Activated CD4-positive, alpha-beta memory T cell treated with anti-CD3 and anti-CD28 coated beads, Interleukin-2, amount 10 ng/mL, durations not matched to agents 7 days and 5 days (primary cell): ENCODE data around the gene TOR2A. TPM values are rescaled to one million over a fixed set of nuclear protein-coding genes. Genes with fewer than 3 reads are reported as not detected.
A peak's percentile ranks its signal among the peaks of the same experiment; 100 is the strongest.
"Not testable (repeated sequence)": the region's sequence is repeated elsewhere in the genome, so short reads cannot be mapped to it uniquely, and the experiment has no call there.

Source experiments
- CTCF ChIA-PET: fragments of 350-600 bp; sonication (Branson Sonifier 250); formaldehyde crosslinking; loops from one replicate; lab custom pipeline; 2021; ENCODE audit warnings: antibody characterized with exemption, inconsistent platforms; lab: Charles Lee
- POLR2A ChIA-PET: fragments of 350-600 bp; sonication (Branson Sonifier 250); formaldehyde crosslinking; loops from one replicate; lab custom pipeline; 2021; ENCODE audit warnings: antibody characterized with exemption; lab: Charles Lee
- DNase-seq: peaks from one replicate; pipeline ENCODE4 v3.0.0-alpha.2; 2020
- H3K27ac Mint-ChIP-seq: one replicate; pipeline ENCODE4 v1.8.0; 2021; ENCODE audit warnings: mild to moderate bottlenecking, mixed read lengths
- H3K27me3 Mint-ChIP-seq: one replicate; pipeline ENCODE4 v1.8.0; 2021; ENCODE audit warnings: mixed read lengths
- H3K36me3 Mint-ChIP-seq: one replicate; pipeline ENCODE4 v1.8.0; 2021; ENCODE audit warnings: low read depth, mixed read lengths
- H3K4me1 Mint-ChIP-seq: one replicate; pipeline ENCODE4 v1.8.0; 2021; ENCODE audit warnings: mixed read lengths
- H3K4me3 Mint-ChIP-seq: one replicate; pipeline ENCODE4 v1.8.0; 2021; ENCODE audit warnings: mild to moderate bottlenecking, mixed read lengths
- H3K9me3 Mint-ChIP-seq: one replicate; pipeline ENCODE4 v1.8.0; 2021; ENCODE audit warnings: mixed read lengths
- total RNA-seq, 2 experiments: library from RNA; stranded (reverse); gene quantifications; one replicate each; pipeline ENCODE4 v1.2.3, GENCODE V29; 2021

Gene TOR2A
- total RNA-seq, 2 experiments from 2014 or later = 20.6 to 23.3 TPM

- Mint-ChIP-seq H3K36me3 (peaks cover 95% of the 10 kb centered on the region), H3K4me1 (peaks cover 86% of the 10 kb centered on the region), H3K27ac (peak overlapping the region; percentile 84), H3K27me3 (no peaks in the 10 kb centered on the region), H3K9me3 (no peaks in the 10 kb centered on the region), H3K4me3 (peak overlapping the region; percentile 64)
- peak; percentile 33 for DNase-seq
- POLR2A ChIA-PET = interaction anchor here (0.8 to 3.6 kb wide), 7 partner anchors 9 to 136 kb away, joined by 3 to 38 read pairs (median 6); partner anchors contain the start of genes CDK9, SH2D3C and TOR2A
- CTCF ChIA-PET = interaction anchor here (1.0 to 7.8 kb wide), 6 partner anchors 9 to 103 kb away, joined by 3 to 90 read pairs (median 4); partner anchors contain the start of genes CDK9, SH2D3C and TOR2A
Measured at GRCh38 chr9:127767410-127767809, 32.3 kb upstream of the TOR2A start.

- ChIA-PET CTCF (interaction anchor here (0.8 to 7.8 kb wide), 6 partner anchors 9 to 155 kb away, joined by 3 to 90 read pairs (median 3); partner anchors contain the start of genes CDK9 and TOR2A), POLR2A (interaction anchor here (1.1 to 3.6 kb wide), 4 partner anchors 9 to 22 kb away, joined by 3 to 38 read pairs (median 6); partner anchors contain the start of gene CDK9)
- H3K36me3 Mint-ChIP-seq = peaks cover 89% of the 10 kb centered on the region
- H3K27me3 Mint-ChIP-seq = no peaks in the 10 kb centered on the region
- no peaks in the 10 kb centered on the region for H3K9me3 Mint-ChIP-seq
- no peak overlapping the region for H3K27ac Mint-ChIP-seq
- no peak overlapping the region for H3K4me3 Mint-ChIP-seq
- peaks cover 71% of the 10 kb centered on the region for H3K4me1 Mint-ChIP-seq
- no peak for DNase-seq
Measured at GRCh38 chr9:127765418-127765817, 30.3 kb upstream of the TOR2A start.

GRCh38 chr9:127763918-127764384 lies 28.9 kb upstream of the TOR2A start:
- Mint-ChIP-seq H3K27me3 (no peaks in the 10 kb centered on the region), H3K4me1 (peaks cover 58% of the 10 kb centered on the region), H3K9me3 (no peaks in the 10 kb centered on the region), H3K27ac (peak overlapping the region; percentile 28), H3K4me3 (no peak overlapping the region), H3K36me3 (peaks cover 84% of the 10 kb centered on the region)
- CTCF ChIA-PET = interaction anchor here (0.6 to 2.3 kb wide), 7 partner anchors 12 to 146 kb away, joined by 3 to 11 read pairs (median 4); partner anchors contain the start of genes CDK9 and SH2D3C
- no peak for DNase-seq
- POLR2A ChIA-PET = interaction anchor here (0.9 to 1.7 kb wide), 3 partner anchors 12 to 21 kb away, joined by 3 to 6 read pairs (median 4); no protein-coding TSS in a partner anchor

- no peaks in the 10 kb centered on the region for H3K9me3 Mint-ChIP-seq
- no peaks in the 10 kb centered on the region for H3K27me3 Mint-ChIP-seq
- POLR2A ChIA-PET = interaction anchor here (2.0 kb wide), 1 partner anchor 9 kb away, joined by 7 read pairs; no protein-coding TSS in a partner anchor
- CTCF ChIA-PET = interaction anchor here (1.1 to 1.5 kb wide), 2 partner anchors 27 to 28 kb away, joined by 3 to 5 read pairs; partner anchors contain the start of gene TOR2A
- no peak overlapping the region for H3K4me3 Mint-ChIP-seq
- no peak overlapping the region for H3K27ac Mint-ChIP-seq
- peaks cover 40% of the 10 kb centered on the region for H3K4me1 Mint-ChIP-seq
- no peak for DNase-seq
- H3K36me3 Mint-ChIP-seq = peaks cover 76% of the 10 kb centered on the region
Measured at GRCh38 chr9:127762111-127762676, 27.1 kb upstream of the TOR2A start.

- no peaks in the 10 kb centered on the region for H3K27me3 Mint-ChIP-seq
- DNase-seq = no peak
- ChIA-PET CTCF (interaction anchor here (0.9 to 1.5 kb wide), 3 partner anchors 10 to 160 kb away, joined by 3 to 5 read pairs (median 3); partner anchors contain the start of gene TOR2A), POLR2A (interaction anchor here (2.0 kb wide), 1 partner anchor 9 kb away, joined by 7 read pairs; no protein-coding TSS in a partner anchor)
- no peaks in the 10 kb centered on the region for H3K9me3 Mint-ChIP-seq
- peaks cover 35% of the 10 kb centered on the region for H3K4me1 Mint-ChIP-seq
- H3K4me3 Mint-ChIP-seq = no peak overlapping the region
- peaks cover 72% of the 10 kb centered on the region for H3K36me3 Mint-ChIP-seq
- no peak overlapping the region for H3K27ac Mint-ChIP-seq
Measured at GRCh38 chr9:127761491-127761956, 26.4 kb upstream of the TOR2A start.

- ChIA-PET POLR2A (interaction anchor here (2.0 kb wide), 1 partner anchor 10 kb away, joined by 7 read pairs; no protein-coding TSS in a partner anchor), CTCF (interaction anchor here (0.9 to 1.5 kb wide), 3 partner anchors 10 to 160 kb away, joined by 3 to 5 read pairs (median 3); partner anchors contain the start of gene TOR2A)
- Mint-ChIP-seq H3K9me3 (no peaks in the 10 kb centered on the region), H3K27me3 (no peaks in the 10 kb centered on the region), H3K4me3 (no peak overlapping the region), H3K27ac (no peak overlapping the region), H3K4me1 (peaks cover 30% of the 10 kb centered on the region), H3K36me3 (peaks cover 68% of the 10 kb centered on the region)
- no peak for DNase-seq
Measured at GRCh38 chr9:127761061-127761460, 26.0 kb upstream of the TOR2A start.

- CTCF ChIA-PET = no interaction called here
- Mint-ChIP-seq H3K27ac (no peak overlapping the region), H3K9me3 (no peaks in the 10 kb centered on the region), H3K4me1 (peaks cover 15% of the 10 kb centered on the region), H3K27me3 (no peaks in the 10 kb centered on the region), H3K4me3 (no peak overlapping the region), H3K36me3 (peaks cover 45% of the 10 kb centered on the region)
- DNase-seq = no peak
- POLR2A ChIA-PET = no interaction called here
Measured at GRCh38 chr9:127758843-127759242, 23.7 kb upstream of the TOR2A start.

- DNase-seq, H3K27me3 Mint-ChIP-seq, H3K4me3 Mint-ChIP-seq, H3K4me1 Mint-ChIP-seq, H3K27ac Mint-ChIP-seq, H3K9me3 Mint-ChIP-seq: not testable (repeated sequence)
- CTCF ChIA-PET = interaction anchor here (1.0 to 2.1 kb wide), 4 partner anchors 9 to 28 kb away, joined by 3 to 7 read pairs (median 4); partner anchors contain the start of gene TOR2A
- POLR2A ChIA-PET = interaction anchor here (0.6 to 2.4 kb wide), 3 partner anchors 9 to 336 kb away, joined by 4 to 6 read pairs (median 5); no protein-coding TSS in a partner anchor
- peaks cover 34% of the 10 kb centered on the region for H3K36me3 Mint-ChIP-seq
Measured at GRCh38 chr9:127756776-127757175, 21.7 kb upstream of the TOR2A start.

- POLR2A ChIA-PET = interaction anchor here (0.6 to 2.4 kb wide), 3 partner anchors 10 to 337 kb away, joined by 5 to 6 read pairs (median 5); no protein-coding TSS in a partner anchor
Measured at GRCh38 chr9:127756233-127756632, 21.1 kb upstream of the TOR2A start.

GRCh38 chr9:127755061-127756060 lies 20.3 kb upstream of the TOR2A start:
- H3K9me3 Mint-ChIP-seq = no peaks in the 10 kb centered on the region
- no peaks in the 10 kb centered on the region for H3K4me1 Mint-ChIP-seq
- ChIA-PET POLR2A (interaction anchor here (0.9 to 2.4 kb wide), 2 partner anchors 11 to 15 kb away, joined by 5 to 6 read pairs; no protein-coding TSS in a partner anchor), CTCF (interaction anchor here (1.2 to 2.1 kb wide), 2 partner anchors 11 to 20 kb away, joined by 3 to 7 read pairs; partner anchors contain the start of gene TOR2A)
- H3K4me3 Mint-ChIP-seq = no peak overlapping the region
- H3K36me3 Mint-ChIP-seq = peaks cover 40% of the 10 kb centered on the region
- H3K27me3 Mint-ChIP-seq = no peaks in the 10 kb centered on the region
- no peak overlapping the region for H3K27ac Mint-ChIP-seq
- no peak for DNase-seq

More at GRCh38 chr9:127756233-127756632, 21.1 kb upstream of the TOR2A start:
- peaks cover 34% of the 10 kb centered on the region for H3K36me3 Mint-ChIP-seq
- H3K4me3 Mint-ChIP-seq = no peak overlapping the region
- no peaks in the 10 kb centered on the region for H3K9me3 Mint-ChIP-seq
- H3K4me1 Mint-ChIP-seq = no peaks in the 10 kb centered on the region
- DNase-seq = no peak
- CTCF ChIA-PET = interaction anchor here (1.0 to 2.1 kb wide), 4 partner anchors 10 to 28 kb away, joined by 3 to 7 read pairs (median 4); partner anchors contain the start of gene TOR2A
- no peaks in the 10 kb centered on the region for H3K27me3 Mint-ChIP-seq
- H3K27ac Mint-ChIP-seq = no peak overlapping the region

- ChIA-PET POLR2A (no interaction called here), CTCF (no interaction called here)
- no peak overlapping the region for H3K27ac Mint-ChIP-seq
- H3K4me1 Mint-ChIP-seq = no peaks in the 10 kb centered on the region
- peaks cover 42% of the 10 kb centered on the region for H3K36me3 Mint-ChIP-seq
- H3K27me3 Mint-ChIP-seq = no peaks in the 10 kb centered on the region
- no peaks in the 10 kb centered on the region for H3K9me3 Mint-ChIP-seq
- no peak for DNase-seq
- H3K4me3 Mint-ChIP-seq = no peak overlapping the region
Measured at GRCh38 chr9:127754099-127755060, 19.3 kb upstream of the TOR2A start.
